Activated CD4-positive, CD25-positive, alpha-beta regulatory T cell (primary cell): ENCODE measurements around the gene ELF5.

Experiments
- DNase-seq, 4 experiments: peaks; one replicate each; lab custom pipeline; 2025; lab: John Stamatoyannopoulos, UW

Gene ELF5

DNA sequence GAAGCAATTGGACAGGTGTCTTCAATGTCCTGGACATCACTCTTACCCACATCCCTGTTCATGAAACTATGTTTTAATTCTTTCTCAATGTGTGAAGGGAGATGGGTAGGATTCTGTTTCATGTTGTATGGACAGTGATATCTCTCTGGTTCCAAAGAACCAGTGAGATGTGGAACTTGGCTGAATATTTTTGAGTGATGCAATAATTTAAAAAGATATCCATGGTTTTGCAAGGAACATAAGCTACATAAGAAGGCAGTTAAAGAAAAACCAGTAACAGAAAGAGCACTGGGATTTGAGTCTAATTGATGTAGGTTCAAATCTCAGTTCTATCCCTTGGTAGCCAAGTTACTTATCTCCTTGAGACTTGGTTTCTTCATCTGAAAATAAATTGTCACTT lies 7.7 kb upstream of the ELF5 start:
- no peak for DNase-seq

DNA sequence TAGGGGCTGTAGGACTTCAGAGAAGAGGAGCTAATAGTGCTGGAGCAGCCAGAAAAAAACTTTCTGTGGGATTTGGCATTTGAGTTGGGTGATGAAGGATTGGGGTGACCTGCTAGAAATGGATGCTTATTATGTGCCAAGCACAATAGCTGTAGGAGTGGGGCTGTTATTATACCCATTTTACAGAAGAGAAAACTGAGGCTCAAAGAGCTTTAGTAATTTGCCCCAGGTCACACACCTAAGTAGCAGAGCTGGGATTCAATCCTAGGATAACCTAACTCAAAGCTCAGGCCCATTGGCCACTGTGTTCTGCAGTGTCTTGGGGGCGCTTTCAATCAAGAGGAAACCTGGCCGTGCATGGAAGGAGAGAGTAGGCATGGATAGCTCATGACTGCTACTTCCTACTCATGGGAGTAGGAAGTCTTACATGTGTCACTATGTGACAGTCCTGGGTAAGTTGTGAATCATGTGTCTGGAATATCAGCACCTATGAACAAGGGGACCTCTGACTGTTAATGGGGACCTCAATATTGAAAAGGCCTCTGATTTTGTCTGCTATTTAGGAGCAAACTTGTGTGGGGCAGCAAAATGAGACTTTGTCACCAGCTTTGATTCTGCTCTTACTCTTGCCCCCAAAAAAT lies 6.1 kb upstream of the ELF5 start:
- DNase-seq, result no peak

DNA sequence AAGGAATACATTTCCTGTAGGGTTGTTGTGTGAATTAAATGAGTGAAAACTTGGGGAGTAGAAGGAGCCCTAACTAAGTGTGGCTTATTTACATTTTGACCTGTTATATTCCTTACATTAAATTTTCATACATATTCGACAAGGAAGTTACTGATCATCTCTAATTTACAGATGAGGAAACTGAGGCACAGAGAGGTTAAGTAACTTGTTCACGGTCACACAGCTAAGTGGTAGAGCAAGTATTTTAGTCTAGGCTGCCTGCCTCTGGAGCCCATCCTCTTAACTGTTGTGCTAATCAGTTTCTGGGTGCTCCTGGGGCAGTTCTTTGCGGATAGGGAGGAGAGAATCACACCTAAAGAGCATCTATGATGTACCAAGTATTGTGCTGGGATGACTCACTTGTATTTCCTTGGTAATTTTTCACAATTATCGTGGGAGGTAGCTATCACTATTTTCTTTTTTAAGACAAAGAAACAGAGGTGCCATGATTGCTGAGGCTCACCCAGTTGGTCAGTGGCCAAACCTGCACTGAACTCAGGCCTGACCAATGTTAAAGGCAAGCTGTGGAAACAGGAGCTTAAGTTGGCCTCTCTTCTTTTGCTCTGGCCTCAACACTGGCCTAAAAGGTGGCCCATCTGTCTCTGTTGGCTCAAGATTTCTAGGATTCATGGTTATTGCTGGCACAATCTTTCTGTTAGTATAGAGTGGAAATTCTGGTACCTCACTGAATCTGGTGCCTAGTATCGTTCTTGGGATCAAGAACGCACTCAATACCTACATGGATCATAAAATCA lies 2.9 kb upstream of the ELF5 start:
- no peak for DNase-seq

DNA sequence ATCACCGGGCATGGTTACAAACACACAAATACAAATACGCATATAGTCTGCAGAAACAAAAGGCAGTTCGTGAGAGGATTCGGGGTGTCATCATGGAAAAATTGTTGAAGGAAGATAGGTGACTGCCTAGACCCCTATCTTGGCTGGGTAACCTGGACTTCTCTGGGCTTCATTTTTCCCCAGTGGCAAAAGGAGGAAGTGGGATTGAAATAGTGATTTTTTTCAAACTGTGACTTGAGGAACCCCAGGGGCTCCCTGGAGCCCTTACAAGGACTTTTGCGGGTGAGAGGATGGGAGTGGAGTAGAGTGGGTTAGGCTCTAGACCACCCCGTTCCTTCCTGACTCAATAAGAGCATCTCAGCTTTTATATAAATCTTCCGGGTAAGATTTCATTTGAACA lies 1.0 kb upstream of the ELF5 start:
- DNase-seq, result no peak

DNA sequence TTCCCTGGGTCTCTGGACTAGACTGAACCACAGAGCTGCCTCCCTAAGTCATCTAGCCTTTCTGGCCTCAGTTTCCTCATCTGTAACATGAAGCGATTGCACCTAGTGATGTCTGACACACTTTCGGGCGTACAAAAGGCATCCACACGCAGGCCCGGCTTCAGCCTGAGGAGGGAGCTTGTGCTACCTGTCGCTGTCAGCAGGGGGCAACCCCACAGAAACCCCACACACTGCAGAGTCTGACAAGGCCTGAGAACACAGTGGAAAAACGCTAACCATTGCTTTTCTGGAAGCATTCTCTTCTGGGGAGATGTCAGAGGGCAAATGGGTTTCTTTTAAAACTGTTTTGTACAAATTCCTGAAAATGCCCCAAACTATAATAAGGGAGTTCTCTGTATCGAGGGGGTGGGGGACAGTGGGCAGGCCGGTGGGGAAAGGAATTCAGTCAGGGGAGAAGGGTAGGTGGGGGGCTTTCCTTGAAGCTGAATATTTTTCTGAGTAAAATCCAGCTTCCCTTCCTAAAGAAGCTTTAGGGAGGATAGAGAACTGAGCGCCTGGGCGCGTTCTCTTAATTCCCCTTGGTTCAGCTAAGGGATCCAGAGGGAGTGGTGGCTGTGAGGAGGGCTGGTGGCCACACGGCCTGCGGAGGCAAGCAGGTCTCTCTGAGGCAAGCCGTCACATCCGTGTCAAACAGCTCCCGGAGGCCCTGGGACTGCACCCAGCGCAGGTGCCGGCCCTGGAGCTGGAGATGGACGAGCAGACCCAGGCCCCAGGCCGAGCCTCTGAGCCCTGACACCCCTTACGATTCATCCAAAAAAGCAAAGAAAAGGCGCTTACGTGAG lies 533 bp downstream of the ELF5 start:
- DNase-seq, result peak in 2 of 4 experiments; percentile 12 to 40

DNA sequence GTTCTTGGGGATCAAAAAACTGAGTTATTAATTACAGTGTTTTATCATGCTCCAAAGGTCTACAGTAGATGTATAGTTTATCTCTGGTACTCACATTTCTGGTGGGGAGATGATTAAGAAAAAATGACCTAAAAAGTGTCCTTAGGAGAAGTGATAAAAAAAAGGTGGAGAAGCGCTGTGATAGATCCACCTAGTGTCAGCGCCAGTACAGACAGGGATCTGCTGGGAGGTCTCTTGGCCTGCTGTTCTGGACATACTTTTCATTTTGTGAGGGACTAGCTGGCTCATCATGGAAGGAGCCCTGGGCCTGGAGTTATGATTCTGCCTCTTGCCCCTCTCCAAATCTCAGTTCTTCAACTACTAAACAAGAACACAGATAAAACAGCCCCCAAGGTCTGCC lies 2.9 kb downstream of the ELF5 start:
- no peak for DNase-seq

DNA sequence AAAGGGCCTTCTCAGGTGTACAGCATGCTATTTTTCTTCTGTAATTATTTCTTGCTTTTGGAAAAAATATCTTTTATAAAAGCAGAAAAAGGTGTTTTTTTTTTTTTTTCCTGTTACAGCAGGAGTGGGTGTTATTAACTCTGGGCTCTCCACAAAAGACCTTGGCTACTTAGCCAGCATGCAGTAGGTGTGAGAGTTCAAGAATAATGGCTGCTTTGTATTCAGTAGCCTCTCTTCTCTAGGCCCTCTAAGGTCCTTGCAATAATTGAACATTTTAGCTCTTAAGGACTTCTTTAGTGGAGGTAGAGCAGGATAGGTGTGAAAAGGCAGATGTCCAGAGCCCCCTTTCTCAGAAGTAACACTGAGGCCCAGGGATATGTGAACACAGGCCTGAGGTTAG lies 3.4 kb downstream of the ELF5 start:
- no peak for DNase-seq

DNA sequence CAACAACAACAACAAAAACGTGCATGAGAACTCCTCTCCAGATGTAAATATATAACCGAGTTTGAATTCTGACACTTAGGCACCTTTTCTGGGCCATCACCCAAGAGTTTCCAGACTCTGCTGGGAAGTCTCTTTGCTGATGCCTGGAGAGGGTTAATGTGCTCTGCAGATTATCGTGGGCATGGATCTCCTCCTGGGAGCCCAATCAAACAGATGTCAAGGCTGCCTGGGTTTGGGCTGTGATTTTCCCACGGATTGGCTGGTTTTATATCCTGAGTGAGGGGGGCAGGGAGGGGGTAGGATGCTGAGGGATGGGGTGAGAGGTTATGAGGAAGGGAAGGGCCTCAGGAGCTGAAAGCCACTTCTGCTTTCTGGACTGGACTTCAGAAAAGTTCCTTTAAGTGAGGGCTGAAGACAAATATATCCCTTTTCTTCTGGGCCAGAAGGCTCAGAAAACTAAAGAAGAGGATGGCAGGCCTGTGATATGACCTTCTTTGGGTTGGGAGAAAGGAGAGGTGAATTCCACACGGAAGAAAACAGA lies 4.2 kb downstream of the ELF5 start:
- no peak for DNase-seq

DNA sequence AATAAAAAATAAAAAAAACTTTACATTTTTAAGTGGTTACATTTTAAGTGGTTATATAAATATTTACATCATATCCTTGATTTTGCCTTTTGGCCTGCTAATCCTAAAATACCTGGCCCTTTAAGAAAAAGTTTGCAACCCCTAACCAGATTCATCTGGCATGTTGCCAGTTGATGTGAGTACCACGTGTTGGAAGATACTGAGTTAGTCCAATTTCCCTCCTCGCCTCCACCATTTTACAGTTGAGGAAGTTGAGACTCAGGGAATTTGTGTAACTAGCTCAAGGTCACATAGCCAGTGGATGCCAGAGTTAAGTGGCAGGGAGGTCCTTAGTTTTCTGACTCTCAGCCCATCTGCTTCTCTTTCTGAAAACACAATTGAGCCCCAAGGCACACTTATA lies 5.1 kb downstream of the ELF5 start:
- no peak for DNase-seq

DNA sequence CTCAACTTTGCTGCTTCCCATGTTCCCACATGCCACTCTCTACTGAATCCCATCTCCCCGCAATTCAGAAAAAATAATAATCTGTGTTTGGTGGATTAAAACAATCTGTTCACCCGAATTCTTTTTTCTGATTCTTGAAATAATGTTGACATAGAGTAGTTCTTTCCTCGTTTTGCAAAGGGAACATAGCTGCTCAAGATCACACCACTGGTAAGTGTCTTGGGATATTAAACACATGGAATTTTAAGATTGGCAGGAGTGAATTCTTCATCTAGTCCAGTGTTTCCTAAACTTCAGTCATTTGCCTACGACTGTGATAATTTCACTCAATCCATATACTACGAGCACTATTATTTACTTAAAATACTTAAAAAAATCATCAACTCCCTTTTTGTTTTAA lies 6.0 kb downstream of the ELF5 start:
- no peak for DNase-seq

DNA sequence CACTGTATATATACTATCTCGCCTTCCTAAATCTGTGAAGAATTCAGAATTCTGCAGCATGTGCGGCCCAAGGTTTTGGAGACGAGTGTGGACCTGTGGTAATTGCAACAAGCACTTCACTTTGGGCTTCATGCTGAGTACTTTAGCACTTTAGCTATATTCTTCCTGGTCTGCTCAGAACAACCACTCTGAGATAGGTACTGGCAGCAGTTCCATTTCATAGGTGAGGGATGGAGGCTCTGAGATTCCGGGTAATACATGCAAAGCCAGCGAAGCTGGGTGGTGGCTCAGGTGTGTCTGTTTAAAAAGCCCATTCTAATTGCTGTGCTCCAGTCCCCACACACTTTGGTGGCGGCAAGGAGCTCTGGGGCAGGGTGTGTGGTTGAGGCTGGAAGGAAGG lies 6.4 kb downstream of the ELF5 start:
- no peak for DNase-seq

DNA sequence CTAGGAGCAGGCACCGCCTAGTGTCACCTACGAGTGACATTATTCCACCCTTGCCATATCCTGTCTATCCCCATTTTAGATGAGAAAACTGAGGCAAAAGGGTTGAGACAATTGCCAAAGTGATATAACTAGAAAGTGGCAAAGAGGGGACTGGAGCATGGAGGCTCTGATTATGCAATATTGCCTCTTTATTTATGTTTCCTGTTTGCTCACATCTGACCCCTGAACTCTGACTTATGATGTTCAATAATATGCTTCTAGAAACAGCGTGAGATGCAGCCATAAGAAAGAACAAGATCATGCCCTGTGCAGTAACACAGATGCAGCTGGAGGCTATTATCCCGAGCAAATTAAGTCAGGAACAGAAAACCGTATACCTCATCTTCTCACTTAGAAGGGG lies 7.7 kb downstream of the ELF5 start:
- no peak for DNase-seq

DNA sequence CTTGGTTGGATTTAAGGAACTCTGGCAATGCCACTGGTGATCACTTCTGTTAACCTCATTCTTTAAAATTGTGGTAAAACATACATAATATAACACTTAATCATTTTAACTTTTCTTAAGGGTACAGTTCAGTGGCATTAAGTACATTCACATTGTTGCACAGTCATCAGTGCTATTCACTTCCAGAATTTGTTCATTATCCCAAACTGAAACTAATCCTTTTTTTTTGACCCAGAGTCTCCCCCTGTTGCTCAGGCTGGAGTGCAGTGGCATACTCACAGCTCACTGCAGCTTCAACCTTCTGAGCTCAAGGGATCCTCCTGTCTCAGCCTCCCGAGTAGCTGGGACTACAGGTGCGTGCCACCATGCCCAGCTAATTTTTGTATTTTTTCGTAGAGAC lies 10.6 kb downstream of the ELF5 start:
- DNase-seq, result no peak

DNA sequence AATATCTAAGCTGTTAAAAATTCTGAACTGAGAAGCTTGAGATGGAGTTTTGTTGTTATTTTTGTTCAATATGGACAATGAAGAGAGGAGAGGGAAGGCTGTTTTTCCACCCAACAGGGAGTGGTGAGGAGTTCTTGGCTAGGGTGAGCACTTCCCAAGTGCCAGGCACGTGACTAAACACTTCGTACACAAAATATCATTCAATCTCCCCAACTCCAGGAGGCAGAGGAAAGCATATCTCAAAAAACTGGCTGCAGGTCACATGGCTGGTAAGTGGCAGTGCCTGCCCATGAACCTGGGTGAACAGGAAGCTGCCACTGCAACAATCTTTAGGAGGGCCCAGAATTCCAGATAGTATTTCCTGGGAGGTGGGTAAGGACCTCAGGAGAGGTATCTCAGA lies 11.6 kb downstream of the ELF5 start:
- no peak for DNase-seq

DNA sequence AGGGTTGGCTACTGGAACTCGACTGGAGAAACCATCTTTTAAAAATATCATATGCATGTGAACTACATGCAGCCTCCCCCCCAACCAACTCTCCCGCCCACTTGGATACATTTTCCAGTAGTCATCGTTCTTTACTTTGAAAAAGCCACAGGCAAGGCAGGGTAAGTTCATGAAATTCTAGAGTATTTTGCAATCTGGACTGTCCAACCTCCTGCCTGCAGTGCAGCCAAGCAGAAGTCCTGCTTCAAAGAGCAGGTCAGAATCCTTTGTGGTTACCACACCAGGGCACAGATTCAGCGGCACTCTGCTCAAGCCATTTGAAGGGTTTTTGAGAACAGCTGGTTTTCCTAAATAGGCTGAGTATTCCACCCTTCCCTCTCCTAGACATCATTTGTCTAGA lies 12.1 kb downstream of the ELF5 start:
- DNase-seq, result no peak

DNA sequence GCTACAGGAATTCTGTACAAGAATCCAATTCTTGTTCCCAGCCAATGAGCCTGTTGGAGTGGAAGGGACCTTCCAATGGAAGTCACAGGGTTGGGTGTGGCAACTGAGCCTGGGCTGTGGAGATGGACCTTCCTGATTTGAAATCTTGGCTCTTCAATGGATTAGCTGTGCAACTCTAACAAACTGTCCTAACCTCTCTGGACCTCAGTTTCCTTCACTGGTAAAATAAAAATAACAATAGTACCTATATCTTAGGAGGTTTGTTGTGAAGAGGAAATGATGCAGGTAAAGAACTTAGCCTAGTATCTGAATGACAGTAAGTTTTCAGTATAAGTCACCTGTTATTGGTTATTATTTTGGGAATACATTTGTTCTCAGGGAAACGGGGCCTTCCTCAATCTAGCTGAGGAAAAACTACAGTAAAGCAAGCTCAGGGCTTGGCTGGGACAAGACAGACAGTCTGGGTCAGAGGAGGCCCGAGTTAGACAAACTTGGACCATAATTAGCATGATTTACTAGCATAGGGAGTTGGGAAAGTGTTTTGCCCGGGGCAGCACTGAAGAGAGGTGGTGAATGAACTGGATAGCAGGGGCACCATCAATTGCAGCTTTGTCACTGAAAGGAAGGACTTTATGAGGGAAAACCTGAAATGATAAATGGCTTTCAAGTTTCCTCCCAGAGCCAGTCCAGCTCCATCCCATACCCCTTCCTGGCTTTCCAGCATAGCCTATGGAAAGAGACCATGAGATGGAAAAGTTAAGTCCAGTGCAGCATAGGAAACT lies 13.7 kb downstream of the ELF5 start:
- no peak for DNase-seq

DNA sequence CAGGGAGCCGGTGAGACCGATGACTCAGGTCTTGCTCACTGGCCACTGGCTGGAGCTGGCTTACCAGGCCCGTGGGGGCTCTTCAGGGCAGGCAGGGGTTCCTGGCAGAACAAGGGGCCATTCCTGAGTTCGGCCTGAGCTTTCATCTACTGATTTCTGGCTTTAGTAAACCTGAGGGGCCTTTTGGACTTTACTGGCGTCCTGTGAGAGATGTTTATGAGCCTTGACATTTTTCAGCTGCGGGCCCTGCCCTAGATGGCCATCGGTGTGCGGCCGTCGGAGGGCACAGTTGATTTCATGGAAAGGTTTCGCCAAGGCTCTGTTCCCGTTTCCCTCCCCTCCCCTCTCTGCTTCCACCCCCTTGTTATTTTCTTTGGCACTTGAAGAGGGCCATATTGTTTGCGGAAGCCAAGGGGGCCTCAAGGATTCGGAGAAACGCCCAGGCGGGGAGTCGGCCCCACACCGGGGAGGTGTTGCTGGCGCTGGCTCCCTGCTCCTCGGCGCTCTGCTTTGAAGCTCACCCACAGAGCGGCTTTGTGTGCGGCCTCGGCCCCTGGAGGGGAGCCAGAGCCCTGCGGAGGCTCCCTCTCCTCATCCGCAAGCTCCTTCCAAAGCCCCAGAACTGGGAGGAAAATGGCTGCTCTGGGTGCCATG lies 17.7 kb downstream of the ELF5 start:
- no peak for DNase-seq

DNA sequence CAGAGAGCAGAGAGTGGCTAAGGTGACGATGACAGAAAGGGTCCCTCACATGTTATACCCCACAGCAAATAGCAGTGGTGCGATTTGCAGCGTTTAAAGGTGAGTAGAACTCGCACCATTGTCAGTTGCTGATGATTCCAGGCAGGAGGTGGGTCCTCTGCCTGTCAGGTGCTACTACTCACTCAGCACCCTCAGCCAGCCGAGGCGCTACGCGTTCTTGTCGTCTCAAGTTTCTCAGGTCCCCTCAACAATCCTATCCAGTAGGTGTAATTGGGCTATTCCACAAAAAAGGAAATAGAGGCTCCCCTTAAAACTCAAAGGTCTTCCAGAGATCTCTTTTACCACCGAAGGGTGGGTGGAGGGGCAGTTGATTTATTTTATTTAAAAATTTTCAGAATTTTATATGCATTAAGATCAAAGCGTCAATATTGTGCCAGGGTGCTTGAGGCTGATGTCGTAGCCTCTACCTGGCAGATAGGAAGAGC lies 18.3 kb downstream of the ELF5 start:
- DNase-seq, result no peak

DNA sequence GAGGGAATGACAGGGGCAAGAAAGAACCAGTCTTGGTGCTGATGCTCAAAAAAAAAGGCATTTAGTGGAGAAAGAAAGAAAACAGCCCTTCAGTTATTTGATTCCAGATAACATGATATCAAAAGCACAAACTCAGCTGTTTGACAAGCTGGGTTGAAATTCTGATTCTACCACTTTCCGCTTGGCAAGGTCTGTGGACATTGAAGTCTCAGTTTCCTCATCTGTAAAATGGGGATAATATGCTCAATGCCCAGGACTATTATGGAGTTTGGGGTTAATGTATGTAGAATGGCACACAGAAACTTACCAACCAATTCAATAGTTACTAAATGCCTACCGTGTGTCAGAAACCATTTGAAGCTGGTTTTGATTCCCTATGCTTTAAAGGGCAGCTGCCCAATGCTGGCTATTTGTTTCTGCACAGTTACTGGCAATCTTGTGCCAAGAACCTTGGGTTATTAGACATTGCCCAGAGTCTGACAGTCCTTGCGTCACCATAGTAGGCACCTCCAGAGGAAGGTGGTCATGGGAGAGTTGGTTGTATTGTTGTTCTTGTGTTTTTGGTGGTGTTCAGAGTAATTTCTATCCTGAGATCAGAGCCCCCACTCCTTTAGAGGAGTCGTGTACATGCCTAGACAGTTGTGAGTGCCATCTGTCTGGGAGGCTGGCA lies 19.5 kb downstream of the ELF5 start:
- no peak for DNase-seq

DNA sequence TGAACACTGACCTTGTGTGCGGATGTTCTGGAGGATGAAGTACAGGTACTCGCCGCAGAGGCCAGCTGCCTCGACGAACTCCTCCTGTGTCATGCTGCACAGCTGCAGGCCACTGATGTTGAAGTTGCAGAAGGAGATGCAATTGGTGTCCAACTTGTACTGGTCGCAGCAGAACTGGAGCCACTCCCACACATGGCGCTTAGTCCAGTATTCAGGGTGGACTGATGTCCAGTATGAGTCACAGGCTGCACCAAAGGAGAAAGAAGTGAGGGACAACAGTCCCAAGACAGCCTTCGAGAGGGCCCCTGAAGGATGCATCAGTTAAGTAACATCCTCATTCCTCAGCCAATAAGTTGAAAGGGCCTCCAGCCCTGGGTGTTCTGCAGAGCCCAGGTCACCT lies 20.1 kb downstream of the ELF5 start:
- DNase-seq, result no peak
